ENCODE data around the gene TBCD. TPM values are rescaled to one million over a fixed set of nuclear protein-coding genes. Genes with fewer than 3 reads are reported as not detected.

TBCD gene
- total and polyA plus RNA-seq, 9 of the 15 experiments (the other 6 are each of a cell fraction or from before 2014, with no cell fraction given): 8.9 to 98.5 (median 28.0) TPM

- TF ChIP-seq RNF2 (IDR thresholded peaks at IDR 0.05) (no peak), MNT (conservative IDR thresholded peaks at IDR 0.05) (no peak), DMBX1 (CRISPR knock-in tag; IDR thresholded peaks at IDR 0.05; ENCODE audit: borderline replicate concordance) (no peak), MCM7 (IDR thresholded peaks at IDR 0.05) (no peak), ZNF551 (CRISPR knock-in tag; IDR thresholded peaks at IDR 0.05) (no peak), ATF1 (CRISPR knock-in tag; IDR thresholded peaks at IDR 0.05) (no peak), ATF1 (tag; IDR thresholded peaks at IDR 0.05) (no peak), MAZ (CRISPR knock-in tag; conservative IDR thresholded peaks at IDR 0.05 in 1 of 2, IDR thresholded peaks at IDR 0.05 in 1 of 2) (peak in 1 of 2 experiments; percentile 4; a peak in 2 of 4 replicates), PTRF (tag; IDR thresholded peaks at IDR 0.05) (no peak), TAF9B (IDR thresholded peaks at IDR 0.05; ENCODE audit: partially characterized antibody) (no peak), TRIM24 (IDR thresholded peaks at IDR 0.05) (no peak), ZNF395 (CRISPR knock-in tag; IDR thresholded peaks at IDR 0.05) (no peak), FOXP4 (CRISPR knock-in tag; IDR thresholded peaks at IDR 0.05; ENCODE audit: borderline replicate concordance) (no peak), TAF15 (IDR thresholded peaks at IDR 0.05; ENCODE audit: low read depth, low read length) (no peak), ZBTB2 (IDR thresholded peaks at IDR 0.05) (no peak), POLR3G (IDR thresholded peaks at IDR 0.05; ENCODE audit: extremely low read depth, insufficient read length, insufficient replicate concordance) (no peak)
Observed at GRCh38 chr17:82751171-82751570, 694 bp upstream of the TBCD start (continued).
